Gastroesophageal sphincter (tissue), 4 donors: ENCODE results near the gene ARID5B. TPM values are rescaled to one million over a fixed set of nuclear protein-coding genes. Genes with fewer than 3 reads are reported as not detected.

ENCODE experiments used
- ATAC-seq: fragments of 150-250 bp; one replicate; pipeline ENCODE4 v1.9.1; 2016; ENCODE audit warnings: mild to moderate bottlenecking, moderate library complexity
- H3K27ac ChIP-seq, 4 donors: fragments of 200-600 bp; sonication (generic) in 3 of 4; 1 replicate in 3 of 4; 2 replicates in 1 of 4; pipeline ENCODE4 v1.5.1; 2016 to 2019
- H3K27me3 ChIP-seq: fragments of 200-600 bp; sonication (generic); one replicate; pipeline ENCODE4 v1.5.1; 2019
- H3K36me3 ChIP-seq, 2 donors: fragments of 200-600 bp; sonication (generic); one replicate each; pipeline ENCODE4 v1.5.1; 2019; ENCODE audit warnings: control low read depth in 1 of 2
- H3K4me1 ChIP-seq, 3 donors: fragments of 200-600 bp; sonication (generic); 1 replicate in 2 of 3; 2 replicates in 1 of 3; pipeline ENCODE4 v1.5.1; 2016 to 2019; ENCODE audit warnings: control low read depth in 2 of 3
- H3K4me3 ChIP-seq, 2 donors: fragments of 200-600 bp; sonication (generic); one replicate each; pipeline ENCODE4 v1.5.1; 2019; ENCODE audit warnings: mild to moderate bottlenecking in 1 of 2, moderate library complexity in 1 of 2
- H3K9me3 ChIP-seq, 3 donors: fragments of 200-600 bp; sonication (generic); one replicate each; pipeline ENCODE4 v1.5.1; 2017 to 2019; ENCODE audit warnings: control low read depth in 2 of 3
- CTCF ChIP-seq, 4 experiments: fragments of 200-600 bp in 2 of 4; fragments of 450-650 bp in 2 of 4; sonication (generic) in 1 of 4; IDR thresholded peaks; one replicate each; pipeline ENCODE4 v1.5.1; 2017 to 2019; ENCODE audit warnings: antibody characterized with exemption in 4 of 4, mild to moderate bottlenecking in 2 of 4, moderate library complexity in 2 of 4
- EP300 ChIP-seq: sonication (generic); formaldehyde crosslinking; IDR thresholded peaks from one replicate; pipeline ENCODE4 v1.6.1; 2017; ENCODE audit warnings: antibody characterized with exemption, mild to moderate bottlenecking
- POLR2A ChIP-seq, 2 donors: fragments of 450-650 bp; IDR thresholded peaks; one replicate each; pipeline ENCODE4 v1.6.1; 2017; ENCODE audit warnings: antibody characterized with exemption in 2 of 2, mild to moderate bottlenecking in 2 of 2, moderate library complexity in 1 of 2
- POLR2AphosphoS5 ChIP-seq: sonication (generic); formaldehyde crosslinking; IDR thresholded peaks from one replicate; pipeline ENCODE4 v1.6.1; 2017; ENCODE audit warnings: antibody characterized with exemption
- WGBS, 2 donors: methylation state at CpG; one replicate each; pipeline ENCODE4 v1.1.5; 2018; ENCODE audit warnings: low coverage in 1 of 2; 5-methylcytosine and 5-hydroxymethylcytosine counted together
- total RNA-seq, 4 donors: library from RNA; depleted of rRNA; stranded (reverse); fragments of >200 nt; gene quantifications; one replicate each; pipeline ENCODE4 v1.1.0, GENCODE V29; 2016

ARID5B gene
- total RNA-seq, 4 donors from 2014 or later = 34.7 to 81.4 (median 62.5) TPM

- H3K4me1 ChIP-seq = peaks cover 3 to 47% (median 10%) of the 10 kb centered on the region in 3 donors
- no peak for TF ChIP-seq POLR2AphosphoS5
- no peak for TF ChIP-seq POLR2A (IDR thresholded peaks at IDR 0.05)
- no peak for TF ChIP-seq CTCF (IDR thresholded peaks at IDR 0.05)
- TF ChIP-seq EP300 = no peak
Measured at GRCh38 chr10:62007145-62007544, 105.6 kb downstream of the ARID5B start.

GRCh38 chr10:62008196-62008595 is 106.7 kb downstream of the ARID5B start:
- Histone ChIP-seq H3K9me3 (no peaks in the 10 kb centered on the region), H3K36me3 (no peaks in the 10 kb centered on the region), H3K27ac (no peak overlapping the region), H3K4me1 (peaks cover 3 to 47% (median 10%) of the 10 kb centered on the region in 3 donors), H3K27me3 (no peaks in the 10 kb centered on the region), H3K4me3 (no peak overlapping the region)
- ATAC-seq = no peak
- 66% methylated on average over 5 of the region's 6 CpGs; no CpG with 5 or more reads in 1 of the 2 donors for WGBS, 2 donors
- no peak for TF ChIP-seq POLR2A (IDR thresholded peaks at IDR 0.05)
- no peak for TF ChIP-seq POLR2AphosphoS5
- no peak for TF ChIP-seq CTCF (IDR thresholded peaks at IDR 0.05)
- no peak for TF ChIP-seq EP300

More at GRCh38 chr10:62007145-62007544, 105.6 kb downstream of the ARID5B start:
- no peak for ATAC-seq
- H3K9me3 ChIP-seq = no peaks in the 10 kb centered on the region
- 91 to 100% methylated on average over 1 to 2 of the region's 2 CpGs for WGBS, 2 donors
- no peaks in the 10 kb centered on the region for H3K36me3 ChIP-seq
- H3K27ac ChIP-seq = no peak overlapping the region
- no peak overlapping the region for H3K4me3 ChIP-seq
- H3K27me3 ChIP-seq = no peaks in the 10 kb centered on the region

GRCh38 chr10:62008946-62009345 is 107.4 kb downstream of the ARID5B start:
- ATAC-seq = no peak
- Histone ChIP-seq H3K4me1 (peaks cover 3 to 41% (median 10%) of the 10 kb centered on the region in 3 donors), H3K4me3 (no peak overlapping the region), H3K36me3 (no peaks in the 10 kb centered on the region), H3K9me3 (no peaks in the 10 kb centered on the region), H3K27ac (no peak overlapping the region), H3K27me3 (no peaks in the 10 kb centered on the region)
- no peak for TF ChIP-seq POLR2AphosphoS5
- no peak for TF ChIP-seq POLR2A (IDR thresholded peaks at IDR 0.05)
- TF ChIP-seq EP300 = no peak
- TF ChIP-seq CTCF (IDR thresholded peaks at IDR 0.05) = no peak
- whole genome bisulfite sequencing, 2 donors = 70% methylated on average over 2 of the region's 2 CpGs; no CpG with 5 or more reads in 1 of the 2 donors

GRCh38 chr10:62010366-62010765 is 108.9 kb downstream of the ARID5B start:
- Histone ChIP-seq H3K4me3 (no peak overlapping the region), H3K4me1 (peaks cover 0 to 27% (median 3%) of the 10 kb centered on the region in 3 donors), H3K27ac (peak overlapping the region in 1 of 4 donors; percentile 23), H3K27me3 (no peaks in the 10 kb centered on the region), H3K36me3 (no peaks in the 10 kb centered on the region), H3K9me3 (no peaks in the 10 kb centered on the region)
- no peak for TF ChIP-seq CTCF (IDR thresholded peaks at IDR 0.05)
- TF ChIP-seq POLR2A (IDR thresholded peaks at IDR 0.05) = no peak
- no peak for TF ChIP-seq EP300
- no peak for TF ChIP-seq POLR2AphosphoS5
- ATAC-seq = no peak
- 67 to 73% methylated on average over 3 to 5 of the region's 5 CpGs for WGBS, 2 donors

GRCh38 chr10:62011558-62011957 is 110.1 kb downstream of the ARID5B start:
- TF ChIP-seq POLR2AphosphoS5 = no peak
- TF ChIP-seq POLR2A (IDR thresholded peaks at IDR 0.05) = no peak
- no peak for TF ChIP-seq CTCF (IDR thresholded peaks at IDR 0.05)
- no peak for TF ChIP-seq EP300
- peaks cover 0 to 28% (median 3%) of the 10 kb centered on the region in 3 donors for H3K4me1 ChIP-seq
- H3K36me3 ChIP-seq = no peaks in the 10 kb centered on the region
- no peaks in the 10 kb centered on the region for H3K27me3 ChIP-seq
- ATAC-seq = no peak
- H3K9me3 ChIP-seq = no peaks in the 10 kb centered on the region
- H3K27ac ChIP-seq = no peak overlapping the region
- H3K4me3 ChIP-seq = no peak overlapping the region
- WGBS, 2 donors = 96 to 97% methylated on average over 4 of the region's 5 CpGs
